Neural progenitor cell (in vitro differentiated cells): ENCODE data around the gene RNF212.

Experiments used
- CTCF ChIP-seq: fragments of 200-600 bp; sonication (generic); IDR thresholded peaks from 2 replicates; pipeline ENCODE4 v1.5.1; 2017; ENCODE audit warnings: antibody characterized with exemption, mild to moderate bottlenecking
- EZH2 ChIP-seq: fragments of 200-600 bp; sonication (generic); IDR thresholded peaks from 2 replicates; pipeline ENCODE4 v1.6.1; 2017; ENCODE audit warnings: antibody characterized with exemption, mild to moderate bottlenecking, moderate library complexity
- EZH2phosphoT487 ChIP-seq: fragments of 200-600 bp; sonication (generic); IDR thresholded peaks from 2 replicates; pipeline ENCODE4 v1.6.1; 2017; ENCODE audit warnings: antibody characterized with exemption

- no peak for TF ChIP-seq CTCF
- TF ChIP-seq EZH2phosphoT487: no peak
- TF ChIP-seq EZH2: no peak
Measured at GRCh38 chr4:1041147-1041935, 72.0 kb downstream of the RNF212 start.
